ENCODE measurements around the gene KLHL42. TPM values are rescaled to one million over a fixed set of nuclear protein-coding genes. Genes with fewer than 3 reads are reported as not detected.

The KLHL42 gene
- total and polyA plus RNA-seq, 2 of the 13 experiments (the other 11 are each of a cell fraction or from before 2014, with no cell fraction given): 13.5 to 14.0 TPM

DNA sequence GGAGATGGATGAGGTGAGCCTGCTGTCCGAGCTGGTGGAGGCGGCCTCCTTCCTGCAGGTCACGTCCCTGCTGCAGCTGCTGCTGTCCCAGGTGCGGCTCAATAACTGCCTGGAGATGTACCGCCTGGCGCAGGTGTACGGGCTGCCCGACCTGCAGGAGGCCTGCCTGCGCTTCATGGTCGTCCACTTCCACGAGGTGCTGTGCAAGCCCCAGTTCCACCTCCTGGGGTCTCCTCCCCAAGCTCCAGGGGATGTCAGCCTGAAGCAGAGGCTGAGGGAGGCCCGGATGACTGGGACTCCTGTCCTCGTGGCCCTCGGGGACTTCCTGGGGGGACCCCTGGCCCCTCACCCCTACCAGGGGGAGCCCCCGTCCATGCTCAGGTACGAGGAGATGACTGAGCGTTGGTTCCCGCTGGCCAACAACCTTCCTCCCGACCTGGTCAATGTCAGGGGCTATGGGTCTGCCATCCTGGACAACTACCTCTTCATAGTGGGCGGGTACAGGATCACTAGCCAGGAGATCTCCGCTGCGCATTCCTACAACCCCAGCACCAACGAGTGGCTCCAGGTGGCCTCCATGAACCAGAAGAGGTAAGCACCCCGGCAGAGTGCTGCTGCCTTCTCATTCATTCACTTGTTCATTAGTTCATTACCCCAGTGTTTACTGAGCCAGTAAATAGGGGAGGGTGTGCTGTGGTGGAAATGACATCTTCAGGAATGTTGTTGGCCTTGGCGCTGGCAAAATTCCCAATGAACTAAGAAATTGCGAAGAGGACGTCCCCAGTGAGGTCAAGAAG is 777 bp downstream of the KLHL42 start (continued):
- TF ChIP-seq ZBTB38 (CRISPR knock-in tag; IDR thresholded peaks at IDR 0.05): peak; percentile 18; the same call in 1 of the 2 replicates
- TF ChIP-seq ZFX (CRISPR knock-in tag; IDR thresholded peaks at IDR 0.05; ENCODE audit: low read depth): peak; percentile 84
- no peak for TF ChIP-seq GABPB1 (CRISPR knock-in tag; IDR thresholded peaks at IDR 0.05)
- TF ChIP-seq JUN (CRISPR knock-in tag; IDR thresholded peaks at IDR 0.05): no peak
- TF ChIP-seq SMAD9 (CRISPR knock-in tag; IDR thresholded peaks at IDR 0.05): no peak
- TF ChIP-seq ZNF383 (CRISPR knock-in tag; IDR thresholded peaks at IDR 0.05; ENCODE audit: borderline replicate concordance): no peak
- 0 out of 4 replicates have a peak, but pooled peaks of 1 of the 2 experiments have one; percentile 1 for TF ChIP-seq POLR2A (IDR thresholded peaks at IDR 0.05; ENCODE audit: insufficient read depth in 1 of 2, low read depth in 2 of 2, low read length in 2 of 2)
- TF ChIP-seq HHEX (CRISPR knock-in tag; IDR thresholded peaks at IDR 0.05): 0 out of 2 replicates have a peak, but pooled peaks have one; percentile 21
- 0 out of 2 replicates have a peak, but pooled peaks have one; percentile 65 for TF ChIP-seq ZNF678 (CRISPR knock-in tag; IDR thresholded peaks at IDR 0.05)
- no peak for TF ChIP-seq MAFK (conservative IDR thresholded peaks at IDR 0.05 in 1 of 2, IDR thresholded peaks at IDR 0.05 in 1 of 2; ENCODE audit: low read length in 2 of 2)
- TF ChIP-seq, protein P1, sequence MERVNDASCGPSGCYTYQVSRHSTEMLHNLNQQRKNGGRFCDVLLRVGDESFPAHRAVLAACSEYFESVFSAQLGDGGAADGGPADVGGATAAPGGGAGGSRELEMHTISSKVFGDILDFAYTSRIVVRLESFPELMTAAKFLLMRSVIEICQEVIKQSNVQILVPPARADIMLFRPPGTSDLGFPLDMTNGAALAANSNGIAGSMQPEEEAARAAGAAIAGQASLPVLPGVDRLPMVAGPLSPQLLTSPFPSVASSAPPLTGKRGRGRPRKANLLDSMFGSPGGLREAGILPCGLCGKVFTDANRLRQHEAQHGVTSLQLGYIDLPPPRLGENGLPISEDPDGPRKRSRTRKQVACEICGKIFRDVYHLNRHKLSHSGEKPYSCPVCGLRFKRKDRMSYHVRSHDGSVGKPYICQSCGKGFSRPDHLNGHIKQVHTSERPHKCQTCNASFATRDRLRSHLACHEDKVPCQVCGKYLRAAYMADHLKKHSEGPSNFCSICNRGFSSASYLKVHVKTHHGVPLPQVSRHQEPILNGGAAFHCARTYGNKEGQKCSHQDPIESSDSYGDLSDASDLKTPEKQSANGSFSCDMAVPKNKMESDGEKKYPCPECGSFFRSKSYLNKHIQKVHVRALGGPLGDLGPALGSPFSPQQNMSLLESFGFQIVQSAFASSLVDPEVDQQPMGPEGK (CRISPR knock-in tag; IDR thresholded peaks at IDR 0.05): 0 out of 2 replicates have a peak, but pooled peaks have one; percentile 23
- no peak for TF ChIP-seq ZNF343 (CRISPR knock-in tag; IDR thresholded peaks at IDR 0.05)
- no peak; the same call in 1 of the 2 replicates for TF ChIP-seq ZNF879 (CRISPR knock-in tag; IDR thresholded peaks at IDR 0.05)
- 0 out of 2 replicates have a peak, but pooled peaks have one; percentile 5 for TF ChIP-seq ZNF773 (CRISPR knock-in tag; IDR thresholded peaks at IDR 0.05; ENCODE audit: borderline replicate concordance)
- TF ChIP-seq ZNF546 (CRISPR knock-in tag; conservative IDR thresholded peaks at IDR 0.05): no peak
- TF ChIP-seq ZMAT3 (CRISPR knock-in tag; conservative IDR thresholded peaks at IDR 0.05): peak; percentile 56
- no peak for TF ChIP-seq ZNF839 (CRISPR knock-in tag; IDR thresholded peaks at IDR 0.05; ENCODE audit: borderline replicate concordance)
- TF ChIP-seq MYNN (CRISPR knock-in tag; IDR thresholded peaks at IDR 0.05; ENCODE audit: low read depth): no peak
- TF ChIP-seq ZNF350 (CRISPR knock-in tag; IDR thresholded peaks at IDR 0.05; ENCODE audit: borderline replicate concordance, low read depth): peak; percentile 46; the same call in 1 of the 2 replicates
- TF ChIP-seq HOXA9 (CRISPR knock-in tag; IDR thresholded peaks at IDR 0.05; ENCODE audit: borderline replicate concordance): peak; percentile 29; the same call in 1 of the 2 replicates
- peak; percentile 11 for TF ChIP-seq AGO2 (optimal IDR thresholded peaks at IDR 0.05; ENCODE audit: low read depth, low read length)
- 0 out of 2 replicates have a peak, but pooled peaks have one; percentile 60 for TF ChIP-seq SSRP1 (CRISPR knock-in tag; IDR thresholded peaks at IDR 0.05)
- TF ChIP-seq THYN1 (CRISPR knock-in tag; IDR thresholded peaks at IDR 0.05; ENCODE audit: borderline replicate concordance, low read depth): no peak
- TF ChIP-seq HES4 (CRISPR knock-in tag; IDR thresholded peaks at IDR 0.05; ENCODE audit: borderline replicate concordance): no peak
- 0 out of 2 replicates have a peak, but pooled peaks have one; percentile 32 for TF ChIP-seq SMAD1 (CRISPR knock-in tag; IDR thresholded peaks at IDR 0.05; ENCODE audit: borderline replicate concordance, low read depth)
- 0 out of 2 replicates have a peak, but pooled peaks have one; percentile 21 for TF ChIP-seq RFXAP (CRISPR knock-in tag; IDR thresholded peaks at IDR 0.05; ENCODE audit: borderline replicate concordance)
- TF ChIP-seq ARNTL (CRISPR knock-in tag; IDR thresholded peaks at IDR 0.05): peak; percentile 44; the same call in 1 of the 2 replicates
